Panc1 (cell line): ENCODE data around the gene ATAD5.

Experiments used
- POLR2AphosphoS5 ChIP-seq: IDR thresholded peaks from 2 replicates; pipeline ENCODE4 v1.6.1; 2012; ENCODE audit warnings: mild to moderate bottlenecking, low read depth, low read length, moderate library complexity
- SIN3A ChIP-seq: IDR thresholded peaks from 2 replicates; pipeline ENCODE4 v1.6.1; 2012; ENCODE audit warnings: low read depth, mild to moderate bottlenecking, low read length, moderate library complexity, borderline replicate concordance; ENCODE audit not compliant: insufficient read depth
- TCF7L2 ChIP-seq: IDR thresholded peaks from 2 replicates; pipeline ENCODE4 v1.6.1; 2011; ENCODE audit warnings: mild to moderate bottlenecking, low read depth, low read length, inconsistent platforms
- TF ChIP-seq, protein P1 (sequence below): fragments of 450-650 bp; IDR thresholded peaks from 2 replicates; pipeline ENCODE4 v1.5.1; 2017; ENCODE audit warnings: mild to moderate bottlenecking

DNA sequence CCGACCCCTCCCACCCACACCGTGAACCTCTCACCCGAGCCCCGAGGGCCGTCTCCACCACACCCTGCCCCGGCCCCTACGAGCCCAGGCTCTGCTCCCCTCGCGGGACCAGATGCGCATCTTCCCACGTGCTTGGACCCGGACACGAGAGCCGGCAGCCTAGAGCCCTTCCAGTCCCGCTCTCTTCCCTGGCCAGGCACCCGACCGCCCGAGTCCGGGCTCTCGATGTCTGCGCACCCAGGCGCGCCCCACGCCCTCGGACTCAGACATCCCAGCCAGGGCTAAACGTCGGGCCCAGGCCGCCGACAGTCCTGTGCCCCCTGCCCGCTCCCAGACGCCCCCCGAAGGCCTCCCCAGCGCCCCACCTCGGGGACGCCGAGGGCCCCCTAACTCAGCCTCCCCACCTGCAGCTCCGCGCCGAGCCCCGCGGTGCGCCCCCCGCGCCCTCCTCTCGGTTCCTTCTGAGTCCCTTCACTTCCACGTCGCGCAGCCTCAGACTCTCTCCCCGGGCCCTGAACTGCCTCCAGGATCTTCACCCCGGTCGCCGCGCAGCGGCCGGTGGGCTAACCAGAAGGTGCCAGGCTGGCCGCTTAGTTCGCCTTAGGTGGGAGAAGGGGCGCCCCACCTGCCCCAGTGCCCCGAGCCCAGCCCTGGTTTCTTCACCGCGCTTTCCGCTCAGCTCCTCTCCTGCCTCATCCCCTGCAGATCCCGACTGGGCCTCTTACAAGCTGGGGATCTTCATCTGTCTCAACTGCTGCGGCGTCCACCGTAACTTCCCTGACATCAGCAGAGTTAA lies 90.7 kb downstream of the ATAD5 start:
- TF ChIP-seq, protein P1, sequence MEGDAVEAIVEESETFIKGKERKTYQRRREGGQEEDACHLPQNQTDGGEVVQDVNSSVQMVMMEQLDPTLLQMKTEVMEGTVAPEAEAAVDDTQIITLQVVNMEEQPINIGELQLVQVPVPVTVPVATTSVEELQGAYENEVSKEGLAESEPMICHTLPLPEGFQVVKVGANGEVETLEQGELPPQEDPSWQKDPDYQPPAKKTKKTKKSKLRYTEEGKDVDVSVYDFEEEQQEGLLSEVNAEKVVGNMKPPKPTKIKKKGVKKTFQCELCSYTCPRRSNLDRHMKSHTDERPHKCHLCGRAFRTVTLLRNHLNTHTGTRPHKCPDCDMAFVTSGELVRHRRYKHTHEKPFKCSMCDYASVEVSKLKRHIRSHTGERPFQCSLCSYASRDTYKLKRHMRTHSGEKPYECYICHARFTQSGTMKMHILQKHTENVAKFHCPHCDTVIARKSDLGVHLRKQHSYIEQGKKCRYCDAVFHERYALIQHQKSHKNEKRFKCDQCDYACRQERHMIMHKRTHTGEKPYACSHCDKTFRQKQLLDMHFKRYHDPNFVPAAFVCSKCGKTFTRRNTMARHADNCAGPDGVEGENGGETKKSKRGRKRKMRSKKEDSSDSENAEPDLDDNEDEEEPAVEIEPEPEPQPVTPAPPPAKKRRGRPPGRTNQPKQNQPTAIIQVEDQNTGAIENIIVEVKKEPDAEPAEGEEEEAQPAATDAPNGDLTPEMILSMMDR: no peak
- TF ChIP-seq POLR2AphosphoS5: no peak
- no peak for TF ChIP-seq SIN3A
- TF ChIP-seq TCF7L2: no peak
